A549 (cell line): ENCODE results near the gene DNAJC15. TPM values are rescaled to one million over a fixed set of nuclear protein-coding genes. Genes with fewer than 3 reads are reported as not detected.

Source experiments
- ATAC-seq, 2 experiments: fragments of 200-7000 bp in 1 of 2; fragments of >200 bp in 1 of 2; cut with Nextera tagmentation in 1 of 2; cut with Tn5 transposase in 1 of 2; 3 replicates each; pipeline versions ENCODE4 v1.8.0 to v1.9.1; 2018 to 2020; ENCODE audit warnings: mild to moderate bottlenecking in 1 of 2, moderate library complexity in 1 of 2
- CTCF ChIA-PET: fragments of 300-600 bp; sonication (Branson Sonifier 250); formaldehyde crosslinking; extraction: SDS; loops from one replicate; lab custom pipeline; 2021; ENCODE audit warnings: antibody characterized with exemption, inconsistent platforms; lab: Yijun Ruan, JAX
- POLR2A ChIA-PET: fragments of 350-600 bp; formaldehyde crosslinking; extraction: SDS; loops from one replicate; lab custom pipeline; 2021; ENCODE audit warnings: antibody characterized with exemption, inconsistent platforms; lab: Yijun Ruan, JAX
- DNase-seq, 2 experiments: peaks; one replicate each; pipeline versions ENCODE4 v3.0.0 to v3.0.0-alpha.2; 2011 to 2016; ENCODE audit warnings: low read depth in 1 of 2, low spot score in 1 of 2
- FAIRE-seq: peaks from 2 replicates; lab custom pipeline; 2011; peaks lifted over from hg19 to GRCh38; lab: Jason Lieb, UNC
- H3K27ac ChIP-seq, 2 experiments: fragments of >200 bp; sonication (Bioruptor Twin); formaldehyde crosslinking; 3 replicates each; pipeline ENCODE4 v1.5.1; 2016 to 2017
- H3K4me1 ChIP-seq: fragments of >200 bp; sonication (Bioruptor Twin); formaldehyde crosslinking; 3 replicates; pipeline ENCODE4 v1.6.1; 2016
- H3K4me2 ChIP-seq: fragments of >200 bp; sonication (Bioruptor Twin); formaldehyde crosslinking; 3 replicates; pipeline ENCODE4 v1.6.1; 2016
- H3K4me3 ChIP-seq: fragments of >200 bp; sonication (Bioruptor Twin); formaldehyde crosslinking; 3 replicates; pipeline ENCODE4 v1.5.1; 2016
- H3K9me3 ChIP-seq: fragments of >200 bp; sonication (Bioruptor Twin); formaldehyde crosslinking; 3 replicates; pipeline ENCODE4 v1.6.1; 2016
- CBX2 ChIP-seq: fragments of 200-600 bp; sonication (generic); IDR thresholded peaks from 2 replicates; pipeline ENCODE4 v1.6.1; 2016; ENCODE audit warnings: low read depth, mild to moderate bottlenecking, borderline replicate concordance
- CHD4 ChIP-seq: fragments of 200-600 bp; sonication (generic); IDR thresholded peaks from 2 replicates; pipeline ENCODE4 v1.6.1; 2016; ENCODE audit warnings: antibody characterized with exemption, mild to moderate bottlenecking, borderline replicate concordance
- EP300 ChIP-seq, 2 experiments: fragments of >200 bp; sonication (Bioruptor Twin); formaldehyde crosslinking; IDR thresholded peaks; 2 replicates in 1 of 2; 3 replicates in 1 of 2; pipeline ENCODE4 v1.6.1; 2016 to 2017
- FOSL2 ChIP-seq, 2 experiments: fragments of 450-650 bp in 1 of 2; fragments of >200 bp in 1 of 2; sonication (Bioruptor Twin) in 1 of 2; formaldehyde crosslinking; IDR thresholded peaks; 2 replicates each; pipeline versions ENCODE4 v1.5.0 to v1.6.1; 2016 to 2020; ENCODE audit warnings: mild to moderate bottlenecking in 1 of 2, moderate library complexity in 1 of 2
- HOXA7 ChIP-seq: fragments of 250-450 bp; sonication (Bioruptor Pico); IDR thresholded peaks from 2 replicates; pipeline ENCODE4 v1.5.0; 2020; ENCODE audit warnings: mild to moderate bottlenecking, moderate library complexity
- HOXB13 ChIP-seq: fragments of 250-450 bp; sonication (Bioruptor Pico); IDR thresholded peaks from 2 replicates; pipeline ENCODE4 v1.5.0; 2020; ENCODE audit warnings: low read depth, mild to moderate bottlenecking, moderate library complexity
- KDM1A ChIP-seq: fragments of 200-600 bp; sonication (generic); IDR thresholded peaks from 2 replicates; pipeline ENCODE4 v1.6.1; 2016; ENCODE audit warnings: low read depth, mild to moderate bottlenecking
- MYC ChIP-seq: IDR thresholded peaks from 2 replicates; pipeline ENCODE4 v1.6.1; 2012; ENCODE audit warnings: mild to moderate bottlenecking, inconsistent platforms, low read length, improper control_type of control experiment, borderline replicate concordance
- NPAS2 ChIP-seq: fragments of 250-450 bp; sonication (Bioruptor Pico); IDR thresholded peaks from 2 replicates; pipeline ENCODE4 v1.8.0; 2022; ENCODE audit warnings: mild to moderate bottlenecking, moderate library complexity, borderline replicate concordance
- RAD21 ChIP-seq, 2 experiments: fragments of >200 bp in 1 of 2; sonication (Bioruptor Twin) in 1 of 2; formaldehyde crosslinking in 1 of 2; IDR thresholded peaks in 1 of 2; conservative IDR thresholded peaks in 1 of 2; 2 replicates in 1 of 2; 3 replicates in 1 of 2; pipeline ENCODE4 v1.6.1; 2012 to 2018; ENCODE audit warnings: inconsistent platforms in 1 of 2
- RCOR1 ChIP-seq: fragments of 150-350 bp; IDR thresholded peaks from 2 replicates; pipeline ENCODE4 v1.6.1; 2014; ENCODE audit warnings: antibody characterized with exemption, low read length, low read depth
- RFX5 ChIP-seq: fragments of 450-650 bp; IDR thresholded peaks from 2 replicates; pipeline ENCODE4 v1.7.1; 2014; ENCODE audit warnings: antibody characterized with exemption, mild to moderate bottlenecking, moderate library complexity
- SMC3 ChIP-seq: fragments of >200 bp; sonication (Bioruptor Twin); formaldehyde crosslinking; IDR thresholded peaks from 3 replicates; pipeline ENCODE4 v1.6.1; 2018; ENCODE audit warnings: inconsistent platforms
- SREBF2 ChIP-seq: fragments of 450-650 bp; IDR thresholded peaks from 2 replicates; pipeline ENCODE4 v1.6.1; 2014; ENCODE audit warnings: mild to moderate bottlenecking, moderate library complexity
- TP53 ChIP-seq: fragments of 250-450 bp; sonication (Bioruptor Pico); IDR thresholded peaks from 2 replicates; pipeline ENCODE4 v1.5.0; 2021; ENCODE audit warnings: mild to moderate bottlenecking, moderate library complexity
- ZFP36 ChIP-seq: fragments of 450-650 bp; IDR thresholded peaks from 2 replicates; pipeline ENCODE4 v1.6.1; 2014; ENCODE audit warnings: borderline replicate concordance; ENCODE audit not compliant: partially characterized antibody
- ZSCAN20 ChIP-seq: fragments of 250-450 bp; sonication (Bioruptor Pico); IDR thresholded peaks from 2 replicates; pipeline ENCODE4 v1.8.0; 2022; ENCODE audit warnings: mild to moderate bottlenecking, moderate library complexity
- WGBS: methylation state at CpG from one replicate; pipeline ENCODE4 v1.1.6; 2017; ENCODE audit errors: missing lambda C conversion rate; 5-methylcytosine and 5-hydroxymethylcytosine counted together
- polyA plus RNA-seq, 4 experiments: library from polyadenylated mRNA; depleted of rRNA in 3 of 4; stranded (reverse); fragments of >200 nt; fragmentation: RNase III in 1 of 4; extraction: RNeasy Plus Mini Kit Qiagen cat#74134 plus additional on column Dnase treatment in 1 of 4; gene quantifications; 2 replicates in 3 of 4; 3 replicates in 1 of 4; pipeline ENCODE4 v1.2.3, GENCODE V29; 2011 to 2017
- TF ChIP-seq, protein P1 (sequence below): fragments of >200 bp; sonication (Bioruptor Twin); formaldehyde crosslinking; IDR thresholded peaks from 3 replicates; pipeline ENCODE4 v1.5.1; 2016
- TF ChIP-seq, protein P2 (sequence below): IDR thresholded peaks from 2 replicates; pipeline ENCODE4 v1.6.1; 2012; ENCODE audit warnings: low read depth, borderline replicate concordance
- TF ChIP-seq, protein P3 (sequence below): fragments of >200 bp; sonication (Bioruptor Twin); formaldehyde crosslinking; IDR thresholded peaks from 2 replicates; pipeline ENCODE4 v1.6.1; 2016

The DNAJC15 gene
- polyA plus RNA-seq, 2 of the 4 experiments (the other 2 are of a cell fraction), result 0.03 to 0.05 TPM

GRCh38 chr13:43085545-43085944, 62.2 kb downstream of the DNAJC15 start:
- DNase-seq, result peak; percentile 8 to 20
- ATAC-seq, result no peak
- POLR2A ChIA-PET, result interaction anchor here (1.4 kb wide), 1 partner anchor 719 kb away, joined by 3 read pairs; no protein-coding TSS in a partner anchor
- FAIRE-seq, result no peak
- Histone ChIP-seq H3K4me1 (no peaks in the 10 kb centered on the region), H3K9me3 (no peaks in the 10 kb centered on the region), H3K27ac (no peak overlapping the region; a peak in 1 of 6 replicates), H3K4me3 (no peak overlapping the region), H3K4me2 (no peak overlapping the region)
- peak; percentile 53 to 72 for TF ChIP-seq RAD21 (conservative IDR thresholded peaks at IDR 0.05 in 1 of 2, IDR thresholded peaks at IDR 0.05 in 1 of 2)
- TF ChIP-seq MYC, result no peak
- TF ChIP-seq SREBF2, result no peak
- TF ChIP-seq, protein P1, sequence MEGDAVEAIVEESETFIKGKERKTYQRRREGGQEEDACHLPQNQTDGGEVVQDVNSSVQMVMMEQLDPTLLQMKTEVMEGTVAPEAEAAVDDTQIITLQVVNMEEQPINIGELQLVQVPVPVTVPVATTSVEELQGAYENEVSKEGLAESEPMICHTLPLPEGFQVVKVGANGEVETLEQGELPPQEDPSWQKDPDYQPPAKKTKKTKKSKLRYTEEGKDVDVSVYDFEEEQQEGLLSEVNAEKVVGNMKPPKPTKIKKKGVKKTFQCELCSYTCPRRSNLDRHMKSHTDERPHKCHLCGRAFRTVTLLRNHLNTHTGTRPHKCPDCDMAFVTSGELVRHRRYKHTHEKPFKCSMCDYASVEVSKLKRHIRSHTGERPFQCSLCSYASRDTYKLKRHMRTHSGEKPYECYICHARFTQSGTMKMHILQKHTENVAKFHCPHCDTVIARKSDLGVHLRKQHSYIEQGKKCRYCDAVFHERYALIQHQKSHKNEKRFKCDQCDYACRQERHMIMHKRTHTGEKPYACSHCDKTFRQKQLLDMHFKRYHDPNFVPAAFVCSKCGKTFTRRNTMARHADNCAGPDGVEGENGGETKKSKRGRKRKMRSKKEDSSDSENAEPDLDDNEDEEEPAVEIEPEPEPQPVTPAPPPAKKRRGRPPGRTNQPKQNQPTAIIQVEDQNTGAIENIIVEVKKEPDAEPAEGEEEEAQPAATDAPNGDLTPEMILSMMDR, result peak; percentile 50
- TF ChIP-seq SMC3, result peak; percentile 66
- CTCF ChIA-PET, result interaction anchor here (0.6 to 2.0 kb wide), 11 partner anchors 8 to 719 kb away, joined by 3 to 9 read pairs (median 4); partner anchors contain the start of gene ENOX1
- 80% methylated on average over 1 of the region's 1 CpG for WGBS

DNA sequence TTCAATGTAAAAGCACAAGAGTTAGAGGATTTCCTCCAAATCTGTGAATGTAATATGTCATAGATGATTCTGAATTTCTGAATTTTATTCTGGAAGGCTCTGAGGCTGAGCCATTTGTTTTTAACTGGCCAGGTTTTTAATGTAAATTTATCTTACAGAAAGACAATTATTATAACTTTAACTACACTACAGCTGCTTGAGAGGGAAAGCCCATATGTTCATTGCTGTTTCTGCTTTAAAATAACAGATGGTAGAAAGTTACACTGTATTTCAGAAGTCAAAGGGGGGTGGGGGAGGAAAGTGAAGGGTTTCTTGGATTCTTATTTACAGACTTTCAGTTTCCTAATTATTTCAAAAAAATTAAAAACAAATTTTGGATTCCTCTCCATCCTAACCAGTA, 62.8 kb downstream of the DNAJC15 start:
- TF ChIP-seq HOXB13 (CRISPR knock-in tag) (no peak), FOSL2 (IDR thresholded peaks at IDR 0.05) (no peak), FOSL2 (CRISPR knock-in tag; IDR thresholded peaks at IDR 0.05) (no peak), CBX2 (no peak)
- POLR2A ChIA-PET, result no interaction called here
- Histone ChIP-seq H3K9me3 (no peaks in the 10 kb centered on the region), H3K4me3 (no peak overlapping the region), H3K4me1 (no peaks in the 10 kb centered on the region), H3K4me2 (no peak overlapping the region), H3K27ac (no peak overlapping the region; a peak in 1 of 6 replicates)
- no peak for ATAC-seq
- CTCF ChIA-PET, result interaction anchor here (0.6 to 2.1 kb wide), 9 partner anchors 8 to 718 kb away, joined by 3 to 7 read pairs (median 4); partner anchors contain the start of gene ENOX1
- FAIRE-seq, result no peak
- DNase-seq, result no peak

GRCh38 chr13:43088093-43088511, 64.7 kb downstream of the DNAJC15 start:
- Histone ChIP-seq H3K27ac (no peak overlapping the region; a peak in 1 of 6 replicates), H3K4me1 (no peaks in the 10 kb centered on the region), H3K4me3 (no peak overlapping the region), H3K4me2 (no peak overlapping the region), H3K9me3 (no peaks in the 10 kb centered on the region)
- FAIRE-seq (no peak), DNase-seq (no peak), ATAC-seq (no peak)
- TF ChIP-seq ZFP36 (no peak), NPAS2 (CRISPR knock-in tag) (no peak), KDM1A (no peak), CHD4 (no peak), TP53 (CRISPR knock-in tag) (no peak), RCOR1 (no peak), RFX5 (no peak), ZSCAN20 (no peak), HOXA7 (no peak), EP300 (IDR thresholded peaks at IDR 0.05) (no peak)
- TF ChIP-seq, protein P2, sequence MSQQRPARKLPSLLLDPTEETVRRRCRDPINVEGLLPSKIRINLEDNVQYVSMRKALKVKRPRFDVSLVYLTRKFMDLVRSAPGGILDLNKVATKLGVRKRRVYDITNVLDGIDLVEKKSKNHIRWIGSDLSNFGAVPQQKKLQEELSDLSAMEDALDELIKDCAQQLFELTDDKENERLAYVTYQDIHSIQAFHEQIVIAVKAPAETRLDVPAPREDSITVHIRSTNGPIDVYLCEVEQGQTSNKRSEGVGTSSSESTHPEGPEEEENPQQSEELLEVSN, result no peak
- TF ChIP-seq, protein P3, sequence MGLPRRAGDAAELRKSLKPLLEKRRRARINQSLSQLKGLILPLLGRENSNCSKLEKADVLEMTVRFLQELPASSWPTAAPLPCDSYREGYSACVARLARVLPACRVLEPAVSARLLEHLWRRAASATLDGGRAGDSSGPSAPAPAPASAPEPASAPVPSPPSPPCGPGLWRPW, result no peak
- 73% methylated on average over 4 of the region's 4 CpGs for WGBS
- ChIA-PET POLR2A (no interaction called here), CTCF (interaction anchor here (2.1 kb wide), 1 partner anchor 717 kb away, joined by 7 read pairs; no protein-coding TSS in a partner anchor)
